ENCODE data around the gene DGKB. TPM values are rescaled to one million over a fixed set of nuclear protein-coding genes. Genes with fewer than 3 reads are reported as not detected.

The DGKB gene
- total and polyA plus RNA-seq, 7 donors: 0.39 to 22.4 (median 11.3) TPM; not detected in 2

DNA sequence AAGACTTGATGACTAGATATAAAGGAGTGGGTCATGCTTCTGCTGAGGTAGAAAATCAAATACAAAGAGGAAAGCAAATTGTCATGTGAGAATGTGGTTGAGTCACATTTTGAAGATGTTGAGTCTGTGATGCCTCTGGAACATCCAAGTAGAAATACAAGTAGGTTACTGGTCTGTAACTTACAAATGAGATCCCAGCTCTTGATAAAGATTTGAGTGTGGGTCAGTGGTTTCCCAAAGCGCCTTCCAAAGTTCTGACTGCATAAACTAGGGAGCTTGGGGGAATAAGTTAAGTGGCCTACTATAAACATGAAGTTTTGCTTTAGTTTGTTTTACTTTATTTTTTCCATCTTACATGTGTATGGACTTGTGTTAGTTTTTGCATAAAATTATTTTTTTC lies 768.8 kb downstream of the DGKB start:
- whole genome bisulfite sequencing, 2 donors: 84% methylated on average over 1 of the region's 1 CpG

DNA sequence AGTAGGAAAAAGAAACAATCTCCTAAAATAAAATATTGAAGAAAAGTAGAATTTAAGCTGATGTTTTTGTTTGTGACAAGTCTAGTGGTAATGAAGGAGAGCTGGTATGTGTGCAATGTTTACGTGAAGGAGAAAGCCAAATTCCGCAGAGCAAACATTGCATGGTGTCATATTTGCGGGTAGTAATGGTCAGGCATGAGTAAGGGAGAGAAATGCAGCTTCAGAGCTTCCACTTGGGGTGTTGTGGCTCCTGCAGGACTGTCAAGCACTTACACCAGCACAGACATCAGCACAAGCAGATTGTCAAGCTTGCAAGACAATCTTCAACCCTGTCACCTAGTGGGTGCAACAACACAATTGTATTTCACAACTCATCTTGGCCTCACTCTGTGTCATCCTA lies 776.6 kb downstream of the DGKB start:
- Histone ChIP-seq H3K9me3 (no peaks in the 10 kb centered on the region), H3K27me3 (no peaks in the 10 kb centered on the region), H3K27ac (no peak overlapping the region), H3K4me1 (no peaks in the 10 kb centered on the region), H3K4me3 (no peak overlapping the region), H3K36me3 (no peaks in the 10 kb centered on the region)
- 90 to 92% methylated on average over 3 of the region's 3 CpGs for WGBS, 2 donors
- DNase-seq: no peak
- intact Hi-C loops (cut with DNase I): no loop called here
- TF ChIP-seq EP300 (IDR thresholded peaks at IDR 0.05) (no peak), POLR2AphosphoS5 (IDR thresholded peaks at IDR 0.05) (no peak), POLR2A (IDR thresholded peaks at IDR 0.05) (no peak)
- TF ChIP-seq, protein P1, sequence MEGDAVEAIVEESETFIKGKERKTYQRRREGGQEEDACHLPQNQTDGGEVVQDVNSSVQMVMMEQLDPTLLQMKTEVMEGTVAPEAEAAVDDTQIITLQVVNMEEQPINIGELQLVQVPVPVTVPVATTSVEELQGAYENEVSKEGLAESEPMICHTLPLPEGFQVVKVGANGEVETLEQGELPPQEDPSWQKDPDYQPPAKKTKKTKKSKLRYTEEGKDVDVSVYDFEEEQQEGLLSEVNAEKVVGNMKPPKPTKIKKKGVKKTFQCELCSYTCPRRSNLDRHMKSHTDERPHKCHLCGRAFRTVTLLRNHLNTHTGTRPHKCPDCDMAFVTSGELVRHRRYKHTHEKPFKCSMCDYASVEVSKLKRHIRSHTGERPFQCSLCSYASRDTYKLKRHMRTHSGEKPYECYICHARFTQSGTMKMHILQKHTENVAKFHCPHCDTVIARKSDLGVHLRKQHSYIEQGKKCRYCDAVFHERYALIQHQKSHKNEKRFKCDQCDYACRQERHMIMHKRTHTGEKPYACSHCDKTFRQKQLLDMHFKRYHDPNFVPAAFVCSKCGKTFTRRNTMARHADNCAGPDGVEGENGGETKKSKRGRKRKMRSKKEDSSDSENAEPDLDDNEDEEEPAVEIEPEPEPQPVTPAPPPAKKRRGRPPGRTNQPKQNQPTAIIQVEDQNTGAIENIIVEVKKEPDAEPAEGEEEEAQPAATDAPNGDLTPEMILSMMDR (IDR thresholded peaks at IDR 0.05): no peak

More for the DNA sequence above, 768.8 kb downstream of the DGKB start:
- H3K9me3 ChIP-seq: no peaks in the 10 kb centered on the region
- H3K27ac ChIP-seq: no peak overlapping the region
- H3K36me3 ChIP-seq: no peaks in the 10 kb centered on the region
- intact Hi-C loops (cut with DNase I): no loop called here
- TF ChIP-seq, protein P1 (IDR thresholded peaks at IDR 0.05): no peak
- TF ChIP-seq POLR2A (IDR thresholded peaks at IDR 0.05) (no peak), POLR2AphosphoS5 (IDR thresholded peaks at IDR 0.05) (no peak), EP300 (IDR thresholded peaks at IDR 0.05) (no peak)
- no peak overlapping the region for H3K4me3 ChIP-seq
- DNase-seq: no peak
- no peaks in the 10 kb centered on the region for H3K4me1 ChIP-seq
- no peaks in the 10 kb centered on the region for H3K27me3 ChIP-seq

DNA sequence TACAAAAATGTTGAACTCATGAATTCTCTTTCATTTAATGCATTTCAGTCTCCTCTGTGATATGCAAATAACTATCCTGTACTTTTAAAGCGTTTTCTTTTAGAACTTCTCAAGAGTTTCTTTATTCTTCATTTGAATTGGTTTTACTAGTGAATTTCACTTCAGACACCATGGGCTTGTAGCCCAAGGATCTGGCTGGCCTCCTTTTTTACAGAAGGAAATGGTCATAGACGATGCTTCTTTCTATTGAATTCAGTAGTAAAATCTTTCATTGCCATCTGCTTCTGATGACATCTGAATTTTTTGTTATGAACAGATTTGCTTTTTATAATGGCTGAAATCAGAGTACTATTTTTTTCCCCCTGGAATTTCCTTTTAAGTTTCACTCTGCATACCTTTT lies 777.8 kb downstream of the DGKB start:
- Histone ChIP-seq H3K27ac (no peak overlapping the region), H3K4me3 (no peak overlapping the region), H3K36me3 (no peaks in the 10 kb centered on the region), H3K9me3 (no peaks in the 10 kb centered on the region), H3K27me3 (no peaks in the 10 kb centered on the region), H3K4me1 (no peaks in the 10 kb centered on the region)
- TF ChIP-seq, protein P1 (IDR thresholded peaks at IDR 0.05): no peak
- TF ChIP-seq POLR2AphosphoS5 (IDR thresholded peaks at IDR 0.05): no peak
- TF ChIP-seq POLR2A (IDR thresholded peaks at IDR 0.05): no peak
- TF ChIP-seq EP300 (IDR thresholded peaks at IDR 0.05): no peak
- DNase-seq: no peak
- 82 to 84% methylated on average over 2 of the region's 2 CpGs for WGBS, 2 donors
- intact Hi-C loops (cut with DNase I): no loop called here

DNA sequence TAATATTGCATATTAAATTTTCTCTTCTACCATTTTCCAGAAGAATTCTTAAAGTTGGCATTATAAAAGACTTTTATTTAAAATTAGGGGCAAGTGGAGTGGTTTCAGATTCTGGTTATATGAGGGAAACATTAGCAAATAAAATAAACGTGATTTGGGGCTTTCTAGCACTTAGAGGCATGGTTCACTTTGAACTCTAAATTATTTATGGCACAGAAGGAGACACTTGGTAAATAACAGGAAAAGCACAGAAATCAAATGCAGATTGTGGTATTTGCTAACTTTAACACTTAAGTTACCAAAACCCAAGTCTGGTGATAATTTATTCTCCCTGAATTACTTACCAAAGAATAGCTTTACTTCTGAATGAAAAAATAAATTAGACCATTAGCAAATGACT lies 778.6 kb downstream of the DGKB start:
- whole genome bisulfite sequencing, 2 donors: 24 to 28% methylated on average over 1 of the region's 1 CpG

More for the DNA sequence above, 778.6 kb downstream of the DGKB start:
- intact Hi-C loops (cut with DNase I): no loop called here
- DNase-seq: no peak
- TF ChIP-seq POLR2A (IDR thresholded peaks at IDR 0.05): no peak
- no peak for TF ChIP-seq POLR2AphosphoS5 (IDR thresholded peaks at IDR 0.05)
- no peak for TF ChIP-seq EP300 (IDR thresholded peaks at IDR 0.05)
- TF ChIP-seq, protein P1 (IDR thresholded peaks at IDR 0.05): no peak
- Histone ChIP-seq H3K9me3 (no peaks in the 10 kb centered on the region), H3K27ac (no peak overlapping the region), H3K4me1 (no peaks in the 10 kb centered on the region), H3K27me3 (no peaks in the 10 kb centered on the region), H3K36me3 (no peaks in the 10 kb centered on the region), H3K4me3 (no peak overlapping the region)

Measured in sigmoid colon (tissue), 7 donors.